CD4-positive, alpha-beta T cell (primary cell): ENCODE results near the gene FUZ. TPM values are rescaled to one million over a fixed set of nuclear protein-coding genes. Genes with fewer than 3 reads are reported as not detected.
A peak's percentile ranks its signal among the peaks of the same experiment; 100 is the strongest.

Experiments used
- ATAC-seq: fragments of 200-7000 bp; cut with Tn5 transposase; one replicate; pipeline ENCODE4 v1.10.0; 2022; ENCODE audit warnings: mild to moderate bottlenecking; ENCODE audit not compliant: poor library complexity
- CTCF ChIA-PET: fragments of 350-600 bp; sonication (Branson Sonifier 250); formaldehyde crosslinking; loops from one replicate; lab custom pipeline; 2021; ENCODE audit warnings: antibody characterized with exemption, inconsistent platforms; lab: Charles Lee
- POLR2A ChIA-PET: fragments of 350-600 bp; sonication (Branson Sonifier 250); formaldehyde crosslinking; loops from one replicate; lab custom pipeline; 2021; ENCODE audit warnings: antibody characterized with exemption, inconsistent platforms; lab: Charles Lee
- DNase-seq, 14 experiments: peaks; one replicate each; pipeline ENCODE4 v3.0.0-alpha.2; 2013 to 2020; ENCODE audit warnings: mixed read lengths in 2 of 14
- H3K27ac ChIP-seq, 2 donors: one replicate each; pipeline versions ENCODE4 v1.5.1 to v1.7.0; 2013; ENCODE audit warnings: low read length in 2 of 2, low read depth in 1 of 2, mild to moderate bottlenecking in 1 of 2
- H3K27me3 ChIP-seq, 2 experiments: 1 replicate in 1 of 2; 2 replicates in 1 of 2; pipeline versions ENCODE4 v1.6.1 to v1.7.0; 2013; ENCODE audit warnings: low read length in 2 of 2, control low read depth in 1 of 2, mild to moderate bottlenecking in 1 of 2, moderate library complexity in 1 of 2; ENCODE audit not compliant: insufficient read depth in 2 of 2, control insufficient read depth in 1 of 2
- H3K36me3 ChIP-seq: one replicate; pipeline ENCODE4 v1.6.1; 2013; ENCODE audit warnings: low read length, control low read depth; ENCODE audit not compliant: insufficient read depth
- H3K4me1 ChIP-seq: one replicate; pipeline ENCODE4 v1.6.1; 2013; ENCODE audit warnings: low read length, control low read depth; ENCODE audit not compliant: insufficient read depth
- H3K4me3 ChIP-seq: one replicate; pipeline ENCODE4 v1.5.1; 2013; ENCODE audit warnings: mild to moderate bottlenecking, low read length, moderate library complexity
- H3K9me3 ChIP-seq, 2 experiments: 1 replicate in 1 of 2; 2 replicates in 1 of 2; pipeline versions ENCODE4 v1.6.1 to v1.7.0; 2013; ENCODE audit warnings: low read length in 2 of 2, mild to moderate bottlenecking in 2 of 2, control low read depth in 1 of 2, moderate library complexity in 1 of 2; ENCODE audit not compliant: control insufficient read depth in 1 of 2, insufficient read depth in 1 of 2
- H3K27ac Mint-ChIP-seq: one replicate; pipeline ENCODE4 v1.8.0; 2020; ENCODE audit warnings: mixed read lengths
- H3K27me3 Mint-ChIP-seq: one replicate; pipeline ENCODE4 v1.8.0; 2021; ENCODE audit warnings: mixed read lengths
- H3K36me3 Mint-ChIP-seq: one replicate; pipeline ENCODE4 v1.8.0; 2021; ENCODE audit warnings: low read depth, mixed read lengths
- H3K4me1 Mint-ChIP-seq: one replicate; pipeline ENCODE4 v1.8.0; 2021; ENCODE audit warnings: low read depth, mixed read lengths
- H3K4me3 Mint-ChIP-seq: one replicate; pipeline ENCODE4 v1.8.0; 2020; ENCODE audit warnings: mild to moderate bottlenecking, mixed read lengths
- H3K9me3 Mint-ChIP-seq: one replicate; pipeline ENCODE4 v1.8.0; 2020; ENCODE audit warnings: mixed read lengths
- intact Hi-C, 2 experiments: fragments of 100-400 bp; cut with DNase I in 1 of 2; cut with micrococcal nuclease in 1 of 2; formaldehyde crosslinking; loops; one replicate each; pipeline versions ENCODE4 v1.15.1 to v1.9.0; 2023 to 2025; cut with DNase I, micrococcal nuclease
- total RNA-seq, 174 experiments: library from RNA in 2 of 174; stranded (reverse) in 2 of 174; gene quantifications; one replicate each; pipeline ENCODE4 v1.2.3 and lab custom pipeline; 2021 to 2026
- TF ChIP-seq, protein P1 (sequence below): fragments of 200-600 bp; IDR thresholded peaks from one replicate; pipeline ENCODE4 v1.8.0; 2022; ENCODE audit warnings: antibody characterized with exemption, mild to moderate bottlenecking

FUZ gene
- total RNA-seq, 2 experiments from 2014 or later, result 14.9 to 15.2 TPM

DNA sequence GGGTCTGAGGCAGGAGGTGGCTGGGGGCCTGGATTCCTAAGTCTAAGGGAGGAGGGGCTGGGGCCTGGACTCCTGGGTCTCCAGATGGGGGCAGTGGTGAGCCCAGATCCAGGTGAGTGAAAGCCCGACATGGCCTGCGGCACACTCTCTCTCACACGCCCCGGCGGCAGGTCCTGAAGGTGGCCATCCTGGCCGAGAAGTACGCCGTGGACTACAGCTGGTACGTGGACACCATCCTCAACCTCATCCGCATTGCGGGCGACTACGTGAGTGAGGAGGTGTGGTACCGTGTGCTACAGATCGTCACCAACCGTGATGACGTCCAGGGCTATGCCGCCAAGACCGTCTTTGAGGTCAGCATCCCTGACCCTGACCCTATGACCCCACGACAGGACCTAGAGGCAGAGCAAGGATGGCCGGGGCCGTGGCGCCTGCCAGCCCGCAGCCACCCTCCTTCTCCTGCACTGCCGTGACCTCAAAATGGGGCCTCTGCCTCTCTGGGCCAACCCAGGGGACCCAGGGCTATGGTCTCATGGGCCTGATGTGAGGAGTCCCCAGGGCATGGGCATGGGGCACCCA lies 13.2 kb downstream of the FUZ start:
- POLR2A ChIA-PET, result no interaction called here
- peaks cover 77% of the 10 kb centered on the region for H3K36me3 Mint-ChIP-seq
- H3K27ac Mint-ChIP-seq, result no peak overlapping the region

DNA sequence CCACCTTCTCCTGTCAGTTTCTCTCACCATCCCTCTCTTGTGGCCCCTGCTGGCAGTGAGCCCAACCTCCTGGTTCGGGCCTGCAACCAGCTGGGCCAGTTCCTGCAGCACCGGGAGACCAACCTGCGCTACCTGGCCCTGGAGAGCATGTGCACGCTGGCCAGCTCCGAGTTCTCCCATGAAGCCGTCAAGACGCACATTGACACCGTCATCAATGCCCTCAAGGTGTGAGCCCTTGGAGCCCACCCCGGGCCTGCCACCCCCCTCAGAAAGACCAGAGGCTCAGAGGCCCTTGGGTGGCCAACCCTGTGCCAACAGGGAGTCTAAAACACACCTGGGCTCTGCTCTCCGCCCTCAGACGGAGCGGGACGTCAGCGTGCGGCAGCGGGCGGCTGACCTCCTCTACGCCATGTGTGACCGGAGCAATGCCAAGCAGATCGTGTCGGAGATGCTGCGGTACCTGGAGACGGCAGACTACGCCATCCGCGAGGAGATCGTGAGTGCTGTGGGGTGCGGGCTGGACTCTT lies 13.8 kb downstream of the FUZ start:
- ATAC-seq (no peak), DNase-seq (no peak)
- Mint-ChIP-seq H3K36me3 (peaks cover 81% of the 10 kb centered on the region), H3K4me1 (no peaks in the 10 kb centered on the region), H3K9me3 (no peaks in the 10 kb centered on the region), H3K27ac (no peak overlapping the region), H3K4me3 (no peak overlapping the region), H3K27me3 (no peaks in the 10 kb centered on the region)
- H3K9me3 ChIP-seq, result no peaks in the 10 kb centered on the region
- intact Hi-C loops, result no loop called here
- no peaks in the 10 kb centered on the region for H3K27me3 ChIP-seq
- ChIA-PET POLR2A (no interaction called here), CTCF (no interaction called here)
- no peak overlapping the region for H3K4me3 ChIP-seq
- no peaks in the 10 kb centered on the region for H3K4me1 ChIP-seq
- peaks cover 72% of the 10 kb centered on the region for H3K36me3 ChIP-seq
- no peak overlapping the region for H3K27ac ChIP-seq
- TF ChIP-seq, protein P1, sequence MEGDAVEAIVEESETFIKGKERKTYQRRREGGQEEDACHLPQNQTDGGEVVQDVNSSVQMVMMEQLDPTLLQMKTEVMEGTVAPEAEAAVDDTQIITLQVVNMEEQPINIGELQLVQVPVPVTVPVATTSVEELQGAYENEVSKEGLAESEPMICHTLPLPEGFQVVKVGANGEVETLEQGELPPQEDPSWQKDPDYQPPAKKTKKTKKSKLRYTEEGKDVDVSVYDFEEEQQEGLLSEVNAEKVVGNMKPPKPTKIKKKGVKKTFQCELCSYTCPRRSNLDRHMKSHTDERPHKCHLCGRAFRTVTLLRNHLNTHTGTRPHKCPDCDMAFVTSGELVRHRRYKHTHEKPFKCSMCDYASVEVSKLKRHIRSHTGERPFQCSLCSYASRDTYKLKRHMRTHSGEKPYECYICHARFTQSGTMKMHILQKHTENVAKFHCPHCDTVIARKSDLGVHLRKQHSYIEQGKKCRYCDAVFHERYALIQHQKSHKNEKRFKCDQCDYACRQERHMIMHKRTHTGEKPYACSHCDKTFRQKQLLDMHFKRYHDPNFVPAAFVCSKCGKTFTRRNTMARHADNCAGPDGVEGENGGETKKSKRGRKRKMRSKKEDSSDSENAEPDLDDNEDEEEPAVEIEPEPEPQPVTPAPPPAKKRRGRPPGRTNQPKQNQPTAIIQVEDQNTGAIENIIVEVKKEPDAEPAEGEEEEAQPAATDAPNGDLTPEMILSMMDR, result no peak

More for the DNA sequence above, 13.2 kb downstream of the FUZ start:
- peak; percentile 44 for ATAC-seq
- Mint-ChIP-seq H3K9me3 (no peaks in the 10 kb centered on the region), H3K27me3 (no peaks in the 10 kb centered on the region), H3K4me1 (no peaks in the 10 kb centered on the region), H3K4me3 (no peak overlapping the region)
- Histone ChIP-seq H3K4me1 (no peaks in the 10 kb centered on the region), H3K9me3 (no peaks in the 10 kb centered on the region), H3K27ac (no peak overlapping the region), H3K27me3 (no peaks in the 10 kb centered on the region), H3K4me3 (no peak overlapping the region), H3K36me3 (peaks cover 72% of the 10 kb centered on the region)
- intact Hi-C loops, result no loop called here
- CTCF ChIA-PET, result no interaction called here
- TF ChIP-seq, protein P1, result no peak
- peak in 5 of 14 experiments; percentile 16 to 53 (median 42) for DNase-seq

DNA sequence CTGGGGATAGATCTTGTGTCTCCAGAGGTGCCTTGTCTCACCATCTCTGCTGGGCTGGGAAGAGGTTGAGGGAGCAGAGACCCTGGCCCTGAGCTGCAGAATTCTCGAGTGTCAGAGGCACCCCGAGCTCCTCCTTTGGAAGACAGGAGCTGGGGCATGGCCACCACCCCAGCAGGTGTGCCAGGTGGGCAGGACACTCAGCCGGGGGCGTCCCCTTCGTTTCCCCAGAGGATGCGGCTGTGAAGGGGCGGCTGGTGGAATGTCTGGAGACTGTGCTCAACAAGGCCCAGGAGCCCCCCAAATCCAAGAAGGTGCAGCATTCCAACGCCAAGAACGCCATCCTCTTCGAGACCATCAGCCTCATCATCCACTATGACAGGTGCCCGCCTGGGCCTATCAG lies 14.5 kb downstream of the FUZ start:
- ChIA-PET CTCF (no interaction called here), POLR2A (no interaction called here)
- Mint-ChIP-seq H3K9me3 (no peaks in the 10 kb centered on the region), H3K4me3 (no peak overlapping the region), H3K36me3 (peaks cover 76% of the 10 kb centered on the region), H3K27me3 (no peaks in the 10 kb centered on the region), H3K27ac (no peak overlapping the region), H3K4me1 (no peaks in the 10 kb centered on the region)
- Histone ChIP-seq H3K4me1 (no peaks in the 10 kb centered on the region), H3K27me3 (no peaks in the 10 kb centered on the region), H3K27ac (no peak overlapping the region), H3K36me3 (peaks cover 72% of the 10 kb centered on the region), H3K9me3 (no peaks in the 10 kb centered on the region), H3K4me3 (no peak overlapping the region)
- intact Hi-C loops, result no loop called here
- DNase-seq, result no peak
- TF ChIP-seq, protein P1, result no peak
- ATAC-seq, result no peak
